Measurements from ENCODE around the gene SLC5A5. TPM values are rescaled to one million over a fixed set of nuclear protein-coding genes. Genes with fewer than 3 reads are reported as not detected.

Gene SLC5A5
- not detected in 2 replicates for total RNA-seq

DNA sequence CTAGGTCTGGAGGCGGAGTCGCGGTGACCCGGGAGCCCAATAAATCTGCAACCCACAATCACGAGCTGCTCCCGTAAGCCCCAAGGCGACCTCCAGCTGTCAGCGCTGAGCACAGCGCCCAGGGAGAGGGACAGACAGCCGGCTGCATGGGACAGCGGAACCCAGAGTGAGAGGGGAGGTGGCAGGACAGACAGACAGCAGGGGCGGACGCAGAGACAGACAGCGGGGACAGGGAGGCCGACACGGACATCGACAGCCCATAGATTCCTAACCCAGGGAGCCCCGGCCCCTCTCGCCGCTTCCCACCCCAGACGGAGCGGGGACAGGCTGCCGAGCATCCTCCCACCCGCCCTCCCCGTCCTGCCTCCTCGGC is at the start of gene SLC5A5:
Gene SLC5A5 (plus strand): TSS at position 68 of the 373 bp plus-strand sequence. CDS start 375 bp downstream, outside the sequence.

DNA sequence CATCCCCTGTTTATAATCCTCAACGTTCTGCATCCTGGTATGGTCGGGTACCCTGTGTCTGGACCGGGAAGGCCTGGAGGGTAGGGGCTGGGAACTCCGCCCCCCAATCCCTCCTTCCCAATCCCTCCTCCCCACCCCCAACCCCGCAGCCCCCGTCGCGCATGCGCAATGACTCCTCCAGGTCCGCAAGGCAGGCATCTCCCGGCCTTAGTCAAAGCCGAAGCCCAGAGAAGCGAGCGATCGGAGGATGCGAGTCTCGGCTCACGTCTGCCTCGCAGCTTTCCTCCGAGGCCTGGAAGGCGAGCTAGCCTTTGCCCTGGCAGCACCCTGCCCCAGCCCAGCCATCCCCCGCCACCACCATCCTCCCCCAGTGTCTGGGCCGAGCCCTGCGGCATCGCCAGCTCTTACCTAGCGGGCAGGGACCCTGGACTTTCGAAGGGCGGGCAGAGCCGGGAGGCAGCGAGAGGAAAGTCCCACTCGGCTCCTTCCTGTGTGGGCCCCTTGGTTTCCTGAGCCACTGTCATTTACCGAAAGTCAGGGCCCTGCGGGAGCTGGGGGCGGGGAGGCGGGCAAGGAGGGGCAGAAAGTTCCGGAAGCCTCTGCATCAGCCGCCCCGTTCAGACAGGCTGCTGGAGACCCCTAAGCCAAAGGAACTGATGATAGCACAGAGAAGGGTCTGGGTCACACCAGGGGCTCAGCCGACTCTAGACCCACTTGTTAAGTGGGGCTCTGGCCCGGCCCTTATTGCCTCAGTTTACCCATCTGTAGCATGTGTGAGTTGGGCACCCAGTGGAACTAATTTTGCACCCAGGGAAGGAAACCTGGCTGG is 24.0 kb upstream of the SLC5A5 start, which contains the start of gene JAK3:
Gene JAK3 (minus strand): TSS at position 445 of the 829 bp plus-strand sequence. CDS start 3,565 bp downstream, outside the sequence.

DNA sequence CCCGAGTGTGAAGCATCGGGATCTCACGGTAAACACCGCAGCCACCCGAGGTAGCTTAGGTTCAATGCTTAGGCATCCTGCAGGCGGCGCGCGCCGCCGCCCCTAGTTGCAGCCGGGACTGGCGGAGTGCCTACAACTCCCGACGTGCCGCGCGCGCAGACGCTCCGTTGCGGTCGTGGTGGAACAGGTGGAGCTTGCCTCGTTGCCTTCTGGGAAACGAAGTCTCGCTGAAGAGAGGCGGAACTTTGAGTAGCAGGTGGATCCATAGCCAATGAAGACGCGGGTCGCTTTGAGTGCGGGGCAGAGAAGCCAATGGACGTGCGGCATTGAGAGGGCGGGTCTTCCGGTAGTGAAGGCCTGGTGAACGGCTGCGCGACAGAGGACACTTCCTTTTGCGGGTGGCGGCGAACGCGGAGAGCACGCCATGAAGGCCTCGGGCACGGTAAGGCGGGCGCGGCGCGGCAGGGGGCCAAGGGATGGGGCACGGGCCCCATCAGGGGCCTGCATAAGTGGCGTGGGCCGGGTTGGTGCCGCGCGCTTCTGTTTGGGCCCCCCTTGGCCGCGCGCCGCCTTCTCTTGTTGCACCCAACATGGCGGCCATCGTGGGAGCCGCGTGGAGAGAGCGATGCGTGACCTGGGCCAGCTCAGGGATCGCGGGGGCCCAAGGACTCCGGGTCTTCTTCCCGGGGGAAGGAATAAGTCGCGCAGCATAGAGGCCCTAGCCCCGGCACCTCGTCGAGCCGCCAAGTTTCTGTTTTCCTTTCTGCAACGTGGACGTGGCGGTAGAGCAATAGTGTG is 12.0 kb upstream of the SLC5A5 start, which contains the start of gene RPL18A:
Gene RPL18A (plus strand): TSS at position 378 of the 798 bp plus-strand sequence. CDS start 47 bp downstream, at position 425.

DNA sequence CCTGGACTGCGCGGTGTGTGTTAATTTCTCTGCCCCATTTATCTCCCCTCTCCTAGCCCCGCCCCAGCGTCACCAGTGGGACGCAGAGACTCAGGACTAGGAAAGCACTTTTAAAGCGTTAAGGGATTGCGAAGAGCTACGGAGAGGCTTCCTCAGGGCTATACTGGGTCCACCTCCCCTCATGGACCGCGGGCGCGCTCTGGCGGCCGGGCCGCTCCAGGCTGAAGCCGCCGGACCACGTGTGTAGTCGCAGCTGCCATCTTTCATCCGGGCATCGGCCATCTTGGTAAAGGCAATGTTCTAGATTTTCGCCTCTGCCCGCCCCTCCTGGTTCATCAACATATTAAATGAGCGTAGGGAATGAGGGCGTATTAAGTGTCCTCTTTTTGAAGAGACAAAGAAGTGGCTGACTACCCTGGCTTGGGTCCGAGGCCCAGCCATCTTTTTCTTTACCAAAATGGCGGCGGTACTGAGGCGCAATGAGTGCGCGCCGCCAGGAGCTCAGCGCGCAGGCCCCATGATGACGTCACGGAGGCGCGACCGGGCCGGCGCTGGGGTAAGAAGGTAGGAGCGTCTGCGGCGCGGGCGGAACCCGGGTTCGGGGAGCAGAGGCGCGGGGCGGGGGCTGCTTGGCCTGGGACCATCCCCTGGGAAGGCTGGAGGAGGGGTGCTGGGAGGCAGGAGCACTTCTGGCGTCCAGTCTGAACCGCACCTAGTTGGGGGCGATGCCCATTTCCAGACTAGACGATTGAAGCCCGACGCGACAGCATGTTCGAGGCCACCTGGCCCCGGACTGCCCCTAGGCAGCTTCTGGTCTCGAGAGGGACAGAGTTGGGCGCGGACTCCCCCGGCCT is 61.0 kb downstream of the SLC5A5 start, which contains the start of gene CCDC124:
Gene CCDC124 (plus strand): TSS at position 531 of the 854 bp plus-strand sequence. CDS start 3,406 bp downstream, outside the sequence.

Other genes starting within 250 kb of the SLC5A5 start
- gene UNC13A, start 183.6 kb upstream of the SLC5A5 start, total RNA-seq = under 0.01 and 0.09 TPM in 2 replicates
- 39.7 and 40.8 TPM in 2 replicates for gene MAP1S, start 152.5 kb upstream of the SLC5A5 start, total RNA-seq
- gene FCHO1, start 120.5 kb upstream of the SLC5A5 start, total RNA-seq = 0.38 and 0.63 TPM in 2 replicates
- not detected in 2 replicates for gene B3GNT3, start 76.8 kb upstream of the SLC5A5 start, total RNA-seq
- gene INSL3, start 50.4 kb upstream of the SLC5A5 start, total RNA-seq = not detected in 2 replicates
- gene JAK3, start 24.0 kb upstream of the SLC5A5 start, total RNA-seq = 0.72 and 2.8 TPM in 2 replicates
- 1,207 and 1,395 TPM in 2 replicates for gene RPL18A, start 12.0 kb upstream of the SLC5A5 start, total RNA-seq
- 61.4 and 64.3 TPM in 2 replicates for gene CCDC124, start 61.1 kb downstream of the SLC5A5 start, total RNA-seq
- gene KCNN1, start 95.2 kb downstream of the SLC5A5 start, total RNA-seq = under 0.01 and 0.09 TPM in 2 replicates
- 8.5 and 20.0 TPM in 2 replicates for gene ARRDC2, start 136.2 kb downstream of the SLC5A5 start, total RNA-seq
- gene IL12RB1, start 215.0 kb downstream of the SLC5A5 start, total RNA-seq = under 0.01 and 0.09 TPM in 2 replicates
- gene MAST3, start 225.8 kb downstream of the SLC5A5 start, total RNA-seq = 0.90 and 1.3 TPM in 2 replicates